Fibroblast of skin of right quadriceps (primary cell): ENCODE measurements around the gene PPP1R3F.

Experiments used
- DNase-seq: peaks from one replicate; pipeline ENCODE4 v3.0.0-alpha.2; 2013

PPP1R3F gene

GRCh38 chrX:49250578-49250977, 19.0 kb upstream of the PPP1R3F start:
- DNase-seq = no peak

GRCh38 chrX:49251325-49251724, 18.3 kb upstream of the PPP1R3F start:
- no peak for DNase-seq

- no peak for DNase-seq
These were observed 15.0 kb upstream of the PPP1R3F start for GRCh38 chrX:49254639-49255038.

- DNase-seq = no peak
These were observed 13.2 kb upstream of the PPP1R3F start for GRCh38 chrX:49256268-49256995.

- DNase-seq = no peak
These were observed 12.4 kb upstream of the PPP1R3F start for GRCh38 chrX:49257074-49257790.

- no peak for DNase-seq
These were observed 11.5 kb upstream of the PPP1R3F start for GRCh38 chrX:49257846-49258748.

GRCh38 chrX:49258749-49259124, 10.9 kb upstream of the PPP1R3F start:
- no peak for DNase-seq

GRCh38 chrX:49260221-49260985, 9.2 kb upstream of the PPP1R3F start:
- DNase-seq = no peak

GRCh38 chrX:49262603-49263002, 7.0 kb upstream of the PPP1R3F start:
- DNase-seq = no peak

GRCh38 chrX:49263631-49264030, 6.0 kb upstream of the PPP1R3F start:
- DNase-seq = no peak

GRCh38 chrX:49264460-49264859, 5.1 kb upstream of the PPP1R3F start, which contains the start of gene FOXP3:
FOXP3 (minus strand) TSS chrX:49264710; CDS start chrX:49258505, 6,205 bp downstream.
- no peak for DNase-seq

GRCh38 chrX:49266523-49267445, 2.8 kb upstream of the PPP1R3F start:
- DNase-seq = no peak

GRCh38 chrX:49268702-49269009, 937 bp upstream of the PPP1R3F start:
- DNase-seq = no peak

- peak; percentile 99 for DNase-seq
These were observed 405 bp upstream of the PPP1R3F start for GRCh38 chrX:49269010-49269766.

GRCh38 chrX:49270249-49270921, 792 bp downstream of the PPP1R3F start:
- DNase-seq = no peak

- no peak for DNase-seq
These were observed 1.7 kb downstream of the PPP1R3F start for GRCh38 chrX:49271341-49271740.

- DNase-seq = no peak
These were observed 2.8 kb downstream of the PPP1R3F start for GRCh38 chrX:49272421-49272820.

- DNase-seq = no peak
These were observed 3.7 kb downstream of the PPP1R3F start for GRCh38 chrX:49273181-49273727.

GRCh38 chrX:49276207-49276606, 6.6 kb downstream of the PPP1R3F start:
- DNase-seq = no peak
